OCI-LY1 (cell line): ENCODE results near the gene RHEX.

ENCODE experiments used
- H2AFZ ChIP-seq: fragments of 200-600 bp; sonication (generic), shearing (Covaris generic); 2 replicates; pipeline ENCODE4 v1.6.0; 2014; ENCODE audit warnings: antibody characterized with exemption, mild to moderate bottlenecking, low read length
- H3F3A ChIP-seq: fragments of 200-600 bp; sonication (generic), shearing (Covaris generic); 2 replicates; pipeline ENCODE4 v1.6.0; 2014; ENCODE audit warnings: mild to moderate bottlenecking, antibody characterized with exemption, low read length, moderate library complexity; ENCODE audit not compliant: insufficient read depth
- H3K27ac ChIP-seq: fragments of 200-600 bp; sonication (generic); 2 replicates; pipeline ENCODE4 v1.5.1; 2014; ENCODE audit warnings: low read length, mixed run types, mild to moderate bottlenecking, low read depth; ENCODE audit not compliant: poor library complexity, severe bottlenecking
- H3K27me3 ChIP-seq: fragments of 200-600 bp; sonication (generic); 2 replicates; pipeline ENCODE4 v1.6.0; 2014; ENCODE audit warnings: antibody characterized with exemption, mild to moderate bottlenecking, low read length, moderate library complexity; ENCODE audit not compliant: insufficient read depth
- H3K36me3 ChIP-seq: fragments of 200-600 bp; sonication (generic); 2 replicates; pipeline ENCODE4 v1.6.1; 2014; ENCODE audit warnings: mild to moderate bottlenecking, antibody characterized with exemption, low read length, moderate library complexity, mixed read lengths; ENCODE audit not compliant: insufficient read depth
- H3K4me1 ChIP-seq: fragments of 200-600 bp; sonication (generic); 2 replicates; pipeline ENCODE4 v1.5.1; 2014; ENCODE audit warnings: mild to moderate bottlenecking, low read length, moderate library complexity; ENCODE audit not compliant: insufficient read depth, severe bottlenecking
- H3K4me2 ChIP-seq: fragments of 200-600 bp; sonication (generic), shearing (Covaris generic); 2 replicates; pipeline ENCODE4 v1.6.1; 2014; ENCODE audit warnings: low read length
- H3K4me3 ChIP-seq: fragments of 200-600 bp; sonication (generic); 2 replicates; pipeline ENCODE4 v1.5.1; 2014; ENCODE audit warnings: low read length, low read depth, mild to moderate bottlenecking, mixed read lengths; ENCODE audit not compliant: poor library complexity, severe bottlenecking
- H3K79me2 ChIP-seq: fragments of 200-600 bp; shearing (Covaris generic); 2 replicates; pipeline ENCODE4 v1.6.1; 2016; ENCODE audit warnings: mixed run types, low read length, mixed read lengths; ENCODE audit not compliant: insufficient read depth
- H3K9ac ChIP-seq: fragments of 200-600 bp; sonication (generic), shearing (Covaris generic); 2 replicates; pipeline ENCODE4 v1.6.1; 2014; ENCODE audit warnings: mild to moderate bottlenecking, low read length, mixed read lengths
- H3K9me2 ChIP-seq: fragments of 200-600 bp; sonication (generic), shearing (Covaris generic); 2 replicates; pipeline ENCODE4 v1.6.1; 2014; ENCODE audit warnings: low read depth, mild to moderate bottlenecking, low read length, mixed read lengths
- H3K9me3 ChIP-seq: fragments of 200-600 bp; shearing (Covaris generic); 2 replicates; pipeline ENCODE4 v1.6.1; 2014; ENCODE audit warnings: low read length, mixed read lengths
- H4K20me1 ChIP-seq: fragments of 200-600 bp; sonication (generic), shearing (Covaris generic); 2 replicates; pipeline ENCODE4 v1.6.0; 2016; ENCODE audit warnings: mild to moderate bottlenecking, low read length; ENCODE audit not compliant: insufficient read depth
- CTCF ChIP-seq: fragments of 200-600 bp; sonication (generic), shearing (Covaris generic); IDR thresholded peaks from 2 replicates; pipeline ENCODE4 v1.5.1; 2017; ENCODE audit warnings: mild to moderate bottlenecking, antibody characterized with exemption, low read length, moderate library complexity, mixed read lengths
- EZH2 ChIP-seq: fragments of 200-600 bp; sonication (generic), shearing (Covaris generic); IDR thresholded peaks from 2 replicates; pipeline ENCODE4 v1.8.0; 2017; ENCODE audit warnings: borderline replicate concordance, mixed run types, mild to moderate bottlenecking, antibody characterized with exemption, low read length, moderate library complexity, mixed read lengths

The RHEX gene

GRCh38 chr1:206117151-206117948, 64.4 kb downstream of the RHEX start, which contains the start of gene AVPR1B:
Gene AVPR1B, minus strand, starts transcription at chr1:206117388. Its CDS starts 498 bp downstream, at chr1:206116890.
- H3K79me2 ChIP-seq = no peaks in the 10 kb centered on the region
- no peak within 1 kb of the TSS for H3K27ac ChIP-seq
- H3K36me3 ChIP-seq = no peaks in the 10 kb centered on the region
- H3K4me2 ChIP-seq = peak within 1 kb of the TSS; percentile 59
- H3K27me3 ChIP-seq = peaks cover 9% of the 10 kb centered on the region; the same call in 1 of the 2 replicates
- peaks cover 8% of the 10 kb centered on the region for H3K4me1 ChIP-seq
- H3F3A ChIP-seq = no peaks in the 10 kb centered on the region; the same call in 1 of the 2 replicates
- no peak within 1 kb of the TSS for H2AFZ ChIP-seq
- H3K4me3 ChIP-seq = peak within 1 kb of the TSS; percentile 42
- H4K20me1 ChIP-seq = no peaks in the 10 kb centered on the region
- no peaks in the 10 kb centered on the region for H3K9me2 ChIP-seq
- TF ChIP-seq EZH2 = no peak
- TF ChIP-seq CTCF = peak; percentile 16; the same call in 1 of the 2 replicates
- no peak within 1 kb of the TSS for H3K9ac ChIP-seq
- peaks cover 4% of the 10 kb centered on the region for H3K9me3 ChIP-seq

DNA sequence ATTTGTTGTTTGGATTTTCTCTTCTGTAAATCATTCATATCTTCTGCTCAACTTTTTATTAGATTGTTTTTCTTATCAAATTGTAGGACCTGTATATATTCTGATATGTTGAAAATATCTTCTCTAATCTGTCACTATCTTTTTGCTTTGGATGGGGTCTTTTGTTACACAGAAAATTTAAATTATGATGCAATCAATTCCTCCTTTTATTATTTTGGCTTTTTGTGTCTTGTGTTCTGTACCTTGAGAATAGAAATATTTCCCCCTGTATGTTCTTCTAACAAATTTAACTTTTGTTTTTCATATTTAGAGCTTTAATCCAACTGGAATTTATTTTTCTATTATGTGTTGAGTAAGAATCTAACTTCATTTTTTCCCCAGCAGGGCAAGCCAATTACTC, 67.4 kb downstream of the RHEX start:
- Histone ChIP-seq H3K9ac (no peak overlapping the region), H3K9me2 (no peaks in the 10 kb centered on the region), H3K79me2 (no peaks in the 10 kb centered on the region), H3K9me3 (peaks cover 4% of the 10 kb centered on the region), H3K27me3 (peaks cover 14% of the 10 kb centered on the region; the same call in 1 of the 2 replicates), H2AFZ (no peak overlapping the region), H3K4me1 (peaks cover 8% of the 10 kb centered on the region), H4K20me1 (no peaks in the 10 kb centered on the region), H3K4me2 (no peak overlapping the region), H3K36me3 (no peaks in the 10 kb centered on the region; the same call in 1 of the 2 replicates), H3K4me3 (no peak overlapping the region), H3K27ac (no peak overlapping the region), H3F3A (no peaks in the 10 kb centered on the region; the same call in 1 of the 2 replicates)
- TF ChIP-seq EZH2 (no peak), CTCF (no peak)

- Histone ChIP-seq H3K9ac (no peak overlapping the region), H3K79me2 (no peaks in the 10 kb centered on the region), H3K36me3 (no peaks in the 10 kb centered on the region; the same call in 1 of the 2 replicates), H2AFZ (no peak overlapping the region), H3K27me3 (peaks cover 14% of the 10 kb centered on the region; the same call in 1 of the 2 replicates), H3K9me2 (no peaks in the 10 kb centered on the region), H3K4me2 (no peak overlapping the region), H3K27ac (no peak overlapping the region), H3F3A (no peaks in the 10 kb centered on the region; the same call in 1 of the 2 replicates), H4K20me1 (no peaks in the 10 kb centered on the region), H3K4me1 (peaks cover 8% of the 10 kb centered on the region), H3K4me3 (no peak overlapping the region), H3K9me3 (peaks cover 4% of the 10 kb centered on the region)
- TF ChIP-seq CTCF = no peak
- no peak for TF ChIP-seq EZH2
These were observed 68.3 kb downstream of the RHEX start for GRCh38 chr1:206121269-206121668.
